Gastroesophageal sphincter (tissue), 4 donors: ENCODE results near the gene BRD7. TPM values are rescaled to one million over a fixed set of nuclear protein-coding genes. Genes with fewer than 3 reads are reported as not detected.

Experiments used
- ATAC-seq: fragments of 150-250 bp; one replicate; pipeline ENCODE4 v1.9.1; 2016; ENCODE audit warnings: mild to moderate bottlenecking, moderate library complexity
- H3K27ac ChIP-seq, 4 donors: fragments of 200-600 bp; sonication (generic) in 3 of 4; 1 replicate in 3 of 4; 2 replicates in 1 of 4; pipeline ENCODE4 v1.5.1; 2016 to 2019
- H3K27me3 ChIP-seq: fragments of 200-600 bp; sonication (generic); one replicate; pipeline ENCODE4 v1.5.1; 2019
- H3K36me3 ChIP-seq, 2 donors: fragments of 200-600 bp; sonication (generic); one replicate each; pipeline ENCODE4 v1.5.1; 2019; ENCODE audit warnings: control low read depth in 1 of 2
- H3K4me1 ChIP-seq, 3 donors: fragments of 200-600 bp; sonication (generic); 1 replicate in 2 of 3; 2 replicates in 1 of 3; pipeline ENCODE4 v1.5.1; 2016 to 2019; ENCODE audit warnings: control low read depth in 2 of 3
- H3K4me3 ChIP-seq, 2 donors: fragments of 200-600 bp; sonication (generic); one replicate each; pipeline ENCODE4 v1.5.1; 2019; ENCODE audit warnings: mild to moderate bottlenecking in 1 of 2, moderate library complexity in 1 of 2
- H3K9me3 ChIP-seq, 3 donors: fragments of 200-600 bp; sonication (generic); one replicate each; pipeline ENCODE4 v1.5.1; 2017 to 2019; ENCODE audit warnings: control low read depth in 2 of 3
- CTCF ChIP-seq, 4 experiments: fragments of 200-600 bp in 2 of 4; fragments of 450-650 bp in 2 of 4; sonication (generic) in 1 of 4; IDR thresholded peaks; one replicate each; pipeline ENCODE4 v1.5.1; 2017 to 2019; ENCODE audit warnings: antibody characterized with exemption in 4 of 4, mild to moderate bottlenecking in 2 of 4, moderate library complexity in 2 of 4
- EP300 ChIP-seq: sonication (generic); formaldehyde crosslinking; IDR thresholded peaks from one replicate; pipeline ENCODE4 v1.6.1; 2017; ENCODE audit warnings: antibody characterized with exemption, mild to moderate bottlenecking
- POLR2A ChIP-seq, 2 donors: fragments of 450-650 bp; IDR thresholded peaks; one replicate each; pipeline ENCODE4 v1.6.1; 2017; ENCODE audit warnings: antibody characterized with exemption in 2 of 2, mild to moderate bottlenecking in 2 of 2, moderate library complexity in 1 of 2
- POLR2AphosphoS5 ChIP-seq: sonication (generic); formaldehyde crosslinking; IDR thresholded peaks from one replicate; pipeline ENCODE4 v1.6.1; 2017; ENCODE audit warnings: antibody characterized with exemption
- WGBS, 2 donors: methylation state at CpG; one replicate each; pipeline ENCODE4 v1.1.5; 2018; ENCODE audit warnings: low coverage in 1 of 2; 5-methylcytosine and 5-hydroxymethylcytosine counted together
- total RNA-seq, 4 donors: library from RNA; depleted of rRNA; stranded (reverse); fragments of >200 nt; gene quantifications; one replicate each; pipeline ENCODE4 v1.1.0, GENCODE V29; 2016

The BRD7 gene
- total RNA-seq, 4 donors from 2014 or later = 59.1 to 84.0 (median 70.5) TPM

- H3K4me3 ChIP-seq = no peak overlapping the region
- H3K9me3 ChIP-seq = no peaks in the 10 kb centered on the region
- H3K27me3 ChIP-seq = no peaks in the 10 kb centered on the region
- peaks cover 13 to 65% (median 13%) of the 10 kb centered on the region in 3 donors for H3K4me1 ChIP-seq
- peaks cover 0 to 32% of the 10 kb centered on the region in 2 donors for H3K36me3 ChIP-seq
- TF ChIP-seq POLR2A (IDR thresholded peaks at IDR 0.05) (no peak), POLR2AphosphoS5 (peak; percentile 80), EP300 (peak; percentile 65)
- peak; percentile 74 for ATAC-seq
- WGBS, 2 donors = 30 to 43% methylated on average over 6 of the region's 6 CpGs
- peak overlapping the region; percentile 61 to 84 (median 74) for H3K27ac ChIP-seq
Observed at GRCh38 chr16:50360033-50360778, 8.6 kb downstream of the BRD7 start.

- no peaks in the 10 kb centered on the region for H3K27me3 ChIP-seq
- no peak overlapping the region for H3K4me3 ChIP-seq
- peak overlapping the region in 3 of 4 donors; percentile 23 to 78 (median 71) for H3K27ac ChIP-seq
- H3K36me3 ChIP-seq = peaks cover 0 to 32% of the 10 kb centered on the region in 2 donors
- H3K4me1 ChIP-seq = peaks cover 13 to 61% (median 13%) of the 10 kb centered on the region in 3 donors
- no peak for TF ChIP-seq CTCF (IDR thresholded peaks at IDR 0.05)
- TF ChIP-seq POLR2A (IDR thresholded peaks at IDR 0.05) = no peak
- TF ChIP-seq POLR2AphosphoS5 = no peak
- TF ChIP-seq EP300 = no peak
- no peak for ATAC-seq
- no peaks in the 10 kb centered on the region for H3K9me3 ChIP-seq
- 58 to 60% methylated on average over 1 of the region's 1 CpG for WGBS, 2 donors
Observed at GRCh38 chr16:50359626-50360025, 9.2 kb downstream of the BRD7 start.

- TF ChIP-seq EP300 (no peak), CTCF (IDR thresholded peaks at IDR 0.05) (peak; percentile 55 to 71 (median 58)), POLR2AphosphoS5 (no peak), POLR2A (IDR thresholded peaks at IDR 0.05) (no peak)
- no peaks in the 10 kb centered on the region for H3K27me3 ChIP-seq
- H3K27ac ChIP-seq = peak overlapping the region in 2 of 4 donors; percentile 32 to 55
- peaks cover 3 to 56% of the 10 kb centered on the region in 2 donors for H3K36me3 ChIP-seq
- no peak overlapping the region for H3K4me3 ChIP-seq
- H3K9me3 ChIP-seq = no peaks in the 10 kb centered on the region
- peaks cover 6 to 32% (median 11%) of the 10 kb centered on the region in 3 donors for H3K4me1 ChIP-seq
- WGBS, 2 donors = 68 to 71% methylated on average over 8 to 11 of the region's 11 CpGs
- ATAC-seq = no peak
Observed at GRCh38 chr16:50354629-50355456, 13.9 kb downstream of the BRD7 start.

GRCh38 chr16:50354082-50354481, 14.7 kb downstream of the BRD7 start:
- Histone ChIP-seq H3K36me3 (peaks cover 6 to 60% of the 10 kb centered on the region in 2 donors), H3K27me3 (no peaks in the 10 kb centered on the region), H3K4me1 (peaks cover 3 to 25% (median 8%) of the 10 kb centered on the region in 3 donors), H3K9me3 (no peaks in the 10 kb centered on the region), H3K4me3 (no peak overlapping the region), H3K27ac (peak overlapping the region in 2 of 4 donors; percentile 32 to 55)
- 28 to 36% methylated on average over 1 of the region's 1 CpG for WGBS, 2 donors
- peak; percentile 8 for TF ChIP-seq POLR2AphosphoS5
- TF ChIP-seq POLR2A (IDR thresholded peaks at IDR 0.05) = no peak
- no peak for ATAC-seq

GRCh38 chr16:50351952-50352351, 16.8 kb downstream of the BRD7 start:
- no peak for ATAC-seq
- peaks cover 3 to 15% (median 8%) of the 10 kb centered on the region in 3 donors for H3K4me1 ChIP-seq
- H3K4me3 ChIP-seq = no peak overlapping the region
- H3K27me3 ChIP-seq = no peaks in the 10 kb centered on the region
- no peak overlapping the region for H3K27ac ChIP-seq
- no peak for TF ChIP-seq POLR2AphosphoS5
- TF ChIP-seq CTCF (IDR thresholded peaks at IDR 0.05) = no peak
- 94% methylated on average over 2 of the region's 2 CpGs; no CpG with 5 or more reads in 1 of the 2 donors for WGBS, 2 donors
- no peaks in the 10 kb centered on the region for H3K9me3 ChIP-seq
- H3K36me3 ChIP-seq = peaks cover 6 to 61% of the 10 kb centered on the region in 2 donors
